HG03066 (cell line): ENCODE results near the gene HTR2B.
"Not testable (repeated sequence)": the region's sequence is repeated elsewhere in the genome, so short reads cannot be mapped to it uniquely, and the experiment has no call there.

Source experiments
- ATAC-seq: cut with Tn5 transposase; IDR thresholded peaks from one replicate; pipeline ENCODE4 v1.9.1; 2021; ENCODE audit warnings: low read depth; ENCODE audit not compliant: unreplicated experiment

The HTR2B gene

DNA sequence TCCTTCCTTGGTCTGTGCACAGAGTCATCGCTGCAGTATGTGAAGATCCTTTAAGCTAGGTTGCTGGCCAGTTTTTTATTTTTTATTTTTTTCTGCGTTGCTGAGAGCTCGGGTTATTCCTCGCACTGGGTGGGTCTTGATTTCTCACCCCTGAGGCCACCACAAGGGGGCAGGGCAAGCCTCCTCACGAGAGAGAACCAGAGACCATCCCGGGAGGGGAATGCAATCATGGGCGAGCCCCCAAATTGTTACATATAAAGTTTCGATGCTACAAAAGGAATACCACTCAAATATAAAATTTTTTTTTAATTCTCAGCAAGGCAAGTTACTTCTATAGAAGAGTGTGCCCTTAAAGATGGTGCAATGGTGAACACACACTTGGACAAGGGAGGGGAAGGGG, 24.9 kb downstream of the HTR2B start:
- ATAC-seq: no peak

DNA sequence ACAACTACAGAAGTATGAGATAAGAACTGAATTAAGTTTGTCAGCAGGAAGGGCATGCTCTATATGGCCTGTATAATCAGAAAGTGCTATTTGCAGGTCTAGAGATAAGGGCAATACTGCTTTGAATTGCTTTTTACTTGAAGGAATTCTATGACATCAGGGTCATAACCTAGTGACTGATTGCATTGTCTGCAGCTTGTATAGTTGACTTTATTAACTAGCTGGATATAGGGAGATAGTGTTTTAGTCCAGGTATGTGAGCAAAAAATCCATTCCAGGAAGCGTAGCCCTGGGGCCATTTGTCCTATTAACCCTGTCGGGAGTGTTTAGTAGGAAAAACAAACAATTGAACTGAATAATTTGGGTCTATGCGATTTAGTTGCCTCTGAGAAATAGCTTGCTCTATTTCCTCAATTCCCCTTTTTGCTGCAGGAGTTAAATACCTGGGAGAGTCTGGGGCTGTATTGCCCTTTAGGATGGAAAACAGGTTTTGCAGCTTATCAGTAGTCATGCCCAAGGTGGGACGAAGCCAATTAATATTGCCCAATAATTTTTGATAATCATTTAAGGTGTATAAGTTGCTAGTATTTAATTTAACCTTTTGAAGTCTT, 30.0 kb downstream of the HTR2B start:
- no peak for ATAC-seq

GRCh38 chr2:231093933-231094332, 30.9 kb downstream of the HTR2B start:
- no peak for ATAC-seq

- ATAC-seq: no peak
These were observed 36.1 kb downstream of the HTR2B start for GRCh38 chr2:231088754-231089153.

DNA sequence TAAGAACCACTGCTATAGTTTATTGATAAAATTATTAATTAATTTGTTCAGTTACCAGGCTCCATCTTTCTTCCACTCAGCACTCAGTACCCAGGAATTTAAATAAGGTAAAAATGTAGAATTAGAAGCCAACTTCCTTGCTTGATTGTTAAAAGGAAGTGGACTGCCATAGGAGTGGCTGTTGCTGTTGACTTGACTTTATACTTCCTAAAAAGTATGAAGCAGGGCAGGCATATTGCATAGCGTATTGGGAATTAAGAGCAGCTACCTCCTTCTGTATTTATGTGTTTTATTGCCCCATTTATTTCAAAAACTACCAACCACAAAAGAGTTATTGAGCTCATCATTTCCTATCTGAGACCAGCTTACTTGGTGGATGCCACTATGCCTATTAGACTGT, 40.3 kb downstream of the HTR2B start:
- no peak for ATAC-seq

DNA sequence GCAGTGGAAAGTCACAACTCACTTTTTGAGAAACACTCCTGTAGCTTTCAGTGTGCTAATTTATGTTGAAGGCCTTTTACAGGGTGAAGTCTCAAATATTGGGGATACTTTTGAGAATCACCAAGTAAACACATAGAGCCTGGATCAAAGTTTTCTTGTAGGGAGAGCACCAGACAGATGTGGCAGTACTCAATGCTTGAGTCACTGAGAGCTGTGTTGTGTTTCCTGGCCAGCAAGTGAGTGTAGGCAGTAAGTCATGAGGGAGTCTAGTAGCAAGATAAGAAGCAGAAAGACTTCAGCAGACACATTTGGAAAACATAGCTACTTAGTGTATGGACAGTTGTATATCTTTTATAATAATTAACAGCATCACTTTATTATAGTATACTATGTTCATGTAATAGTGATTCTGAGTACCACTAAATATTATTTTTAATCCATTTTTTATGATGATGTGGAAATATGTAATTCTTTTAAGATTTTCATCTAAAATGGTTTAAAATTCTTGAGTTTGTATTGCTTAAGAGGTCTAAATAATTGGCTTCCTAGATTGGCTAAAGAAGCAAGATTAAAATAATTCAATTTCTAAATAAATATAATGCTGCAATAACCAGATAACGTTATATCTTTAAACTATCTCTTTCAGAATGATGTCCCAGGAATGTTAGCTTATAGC, 55.3 kb downstream of the HTR2B start:
- ATAC-seq: no peak

GRCh38 chr2:231068525-231069222, 56.2 kb downstream of the HTR2B start:
- ATAC-seq: no peak

DNA sequence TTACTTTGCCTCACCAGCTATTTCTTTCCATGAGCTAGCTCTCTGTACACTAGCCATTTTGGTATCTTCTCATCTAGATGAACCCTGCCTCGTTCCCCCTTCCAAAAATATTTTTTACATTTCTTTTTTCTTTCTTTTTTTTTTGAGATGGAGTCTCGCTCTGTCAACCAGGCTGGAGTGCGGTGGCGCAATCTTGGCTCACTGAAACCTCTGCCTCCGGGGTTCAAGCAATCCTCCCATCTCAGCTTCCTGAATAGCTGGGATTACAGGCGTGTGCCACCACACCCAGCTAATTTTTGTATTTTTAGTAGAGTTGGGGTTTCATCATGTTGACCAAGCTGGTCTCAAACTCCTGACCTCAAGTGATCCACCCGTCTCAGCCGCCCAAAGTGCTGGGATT, 57.3 kb downstream of the HTR2B start:
- not testable (repeated sequence) for ATAC-seq

GRCh38 chr2:231065966-231066365, 58.9 kb downstream of the HTR2B start:
- no peak for ATAC-seq

DNA sequence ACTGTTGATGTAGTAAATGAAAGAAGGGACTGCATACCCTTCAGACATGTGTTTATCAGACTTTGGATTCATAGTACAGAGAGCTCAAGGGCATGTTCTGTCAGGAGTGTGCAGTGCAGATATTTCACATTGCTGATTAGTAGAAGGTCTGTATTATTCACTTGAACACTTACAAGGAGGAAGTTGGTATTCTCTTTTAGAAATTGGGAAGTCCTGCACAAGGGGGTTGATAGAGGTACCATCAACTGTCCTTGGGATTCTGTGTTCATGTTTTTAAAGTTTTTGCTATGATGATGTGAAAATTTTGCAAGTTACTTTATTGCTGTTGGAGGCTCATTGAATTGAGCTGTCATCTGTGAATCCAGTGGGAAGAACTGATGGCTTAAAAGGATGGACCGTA, 61.5 kb downstream of the HTR2B start:
- ATAC-seq: no peak

GRCh38 chr2:231062776-231063175, 62.1 kb downstream of the HTR2B start:
- ATAC-seq: no peak

DNA sequence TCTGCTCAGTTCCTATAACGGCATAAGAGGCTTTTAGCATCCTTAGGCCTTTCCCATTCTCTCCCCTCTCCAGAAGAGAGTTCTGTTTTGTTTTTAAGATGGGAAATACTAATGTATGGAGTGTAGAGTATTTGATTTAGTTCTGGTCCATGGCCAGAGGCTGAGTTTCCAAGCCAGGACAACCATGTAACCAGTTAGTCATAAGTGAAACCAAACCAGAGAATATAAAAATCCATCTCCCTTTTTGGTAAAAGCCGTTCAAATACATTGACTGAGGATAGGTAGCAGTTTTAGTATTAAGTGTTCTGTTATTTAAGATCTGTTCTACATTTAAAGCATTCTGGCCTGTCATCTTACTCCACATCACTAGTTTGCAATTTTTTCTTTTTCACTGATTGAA, 65.1 kb downstream of the HTR2B start:
- no peak for ATAC-seq

- ATAC-seq: no peak
These were observed 65.9 kb downstream of the HTR2B start for GRCh38 chr2:231058761-231059550.
